GM23248 (cell line): Measurements from ENCODE around the gene UBE2F.

Experiments
- EZH2 ChIP-seq: fragments of 200-600 bp; sonication (generic); IDR thresholded peaks from 2 replicates; pipeline ENCODE4 v1.6.1; 2018; ENCODE audit warnings: antibody characterized with exemption, mild to moderate bottlenecking; ENCODE audit not compliant: insufficient read depth, poor library complexity, severe bottlenecking
- EZH2phosphoT487 ChIP-seq: fragments of 200-600 bp; sonication (generic); IDR thresholded peaks from 2 replicates; pipeline ENCODE4 v1.6.1; 2018; ENCODE audit warnings: antibody characterized with exemption, moderate library complexity, mild to moderate bottlenecking, low read depth; ENCODE audit not compliant: insufficient read depth

DNA sequence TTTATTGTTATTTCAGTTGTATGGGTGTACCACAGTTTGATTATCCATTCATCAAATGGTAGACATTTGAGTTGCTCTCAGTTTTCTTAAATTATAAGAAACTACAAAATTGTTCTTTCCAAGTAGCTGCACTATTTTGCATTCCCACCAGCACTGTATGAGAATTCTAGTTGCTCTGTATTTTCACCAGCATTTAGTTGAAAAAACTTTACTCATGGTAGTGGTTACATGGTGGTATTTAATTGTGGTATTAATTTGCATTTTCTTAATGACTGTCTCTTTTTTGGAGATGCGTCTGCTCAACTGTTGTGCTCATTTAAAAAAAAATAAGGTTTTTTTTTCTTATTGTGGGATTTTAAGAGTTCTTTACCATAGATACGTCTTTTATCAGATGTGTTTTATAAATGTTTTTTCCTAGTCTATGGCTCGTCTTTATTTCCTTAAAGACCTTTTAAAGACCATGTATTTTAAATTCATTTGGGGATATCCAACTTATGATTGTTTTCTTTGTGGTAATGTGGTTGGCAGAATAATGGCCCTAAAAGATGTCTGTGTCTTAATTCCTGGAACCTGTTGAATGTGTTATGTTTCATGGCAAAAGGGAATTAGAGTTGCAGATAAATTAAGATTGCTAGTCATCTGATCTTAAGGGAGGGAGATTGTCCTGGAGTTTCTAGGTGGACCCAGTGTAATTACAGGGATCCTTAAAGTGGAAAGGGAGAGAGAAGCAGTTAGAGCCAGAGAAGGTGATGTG lies 37.4 kb downstream of the UBE2F start:
- TF ChIP-seq EZH2phosphoT487 (no peak), EZH2 (no peak)
